RWPE2 (cell line): Measurements from ENCODE around the gene ZNF649.

Experiments used
- ATAC-seq: fragments of 200-7000 bp; cut with Tn5 transposase; 3 replicates; pipeline ENCODE4 v1.9.1; 2021; ENCODE audit warnings: low read depth
- DNase-seq: peaks from one replicate; pipeline ENCODE4 v3.0.0-alpha.2; 2020; ENCODE audit warnings: low spot score
- H3K27ac ChIP-seq: fragments of 450-650 bp; 2 replicates; pipeline ENCODE4 v1.5.1; 2017; ENCODE audit warnings: mild to moderate bottlenecking; ENCODE audit not compliant: poor library complexity, severe bottlenecking
- H3K27me3 ChIP-seq: fragments of 250-450 bp; sonication (Bioruptor Pico); 2 replicates; pipeline ENCODE4 v1.5.1; 2021; ENCODE audit warnings: mild to moderate bottlenecking, moderate library complexity; ENCODE audit not compliant: insufficient read depth, poor library complexity, severe bottlenecking
- H3K36me3 ChIP-seq: fragments of 250-450 bp; sonication (Bioruptor Pico); 2 replicates; pipeline ENCODE4 v1.5.1; 2020; ENCODE audit warnings: low read depth, mild to moderate bottlenecking, moderate library complexity
- H3K4me1 ChIP-seq: fragments of 250-450 bp; sonication (Bioruptor Pico); 2 replicates; pipeline ENCODE4 v1.5.1; 2021; ENCODE audit warnings: mild to moderate bottlenecking, moderate library complexity; ENCODE audit not compliant: insufficient read depth, poor library complexity, severe bottlenecking
- H3K4me3 ChIP-seq: fragments of 250-450 bp; sonication (Bioruptor Pico); 2 replicates; pipeline ENCODE4 v1.5.1; 2021; ENCODE audit warnings: mild to moderate bottlenecking, moderate library complexity; ENCODE audit not compliant: severe bottlenecking
- H3K9me3 ChIP-seq: fragments of 250-450 bp; sonication (Bioruptor Pico); 2 replicates; pipeline ENCODE4 v1.5.1; 2021; ENCODE audit warnings: mild to moderate bottlenecking, moderate library complexity; ENCODE audit not compliant: severe bottlenecking
- TF ChIP-seq, protein P1 (sequence below): fragments of 450-650 bp; IDR thresholded peaks from one replicate; pipeline ENCODE4 v1.5.1; 2017; ENCODE audit warnings: mild to moderate bottlenecking, moderate library complexity; ENCODE audit not compliant: poor library complexity, severe bottlenecking

ZNF649 gene

DNA sequence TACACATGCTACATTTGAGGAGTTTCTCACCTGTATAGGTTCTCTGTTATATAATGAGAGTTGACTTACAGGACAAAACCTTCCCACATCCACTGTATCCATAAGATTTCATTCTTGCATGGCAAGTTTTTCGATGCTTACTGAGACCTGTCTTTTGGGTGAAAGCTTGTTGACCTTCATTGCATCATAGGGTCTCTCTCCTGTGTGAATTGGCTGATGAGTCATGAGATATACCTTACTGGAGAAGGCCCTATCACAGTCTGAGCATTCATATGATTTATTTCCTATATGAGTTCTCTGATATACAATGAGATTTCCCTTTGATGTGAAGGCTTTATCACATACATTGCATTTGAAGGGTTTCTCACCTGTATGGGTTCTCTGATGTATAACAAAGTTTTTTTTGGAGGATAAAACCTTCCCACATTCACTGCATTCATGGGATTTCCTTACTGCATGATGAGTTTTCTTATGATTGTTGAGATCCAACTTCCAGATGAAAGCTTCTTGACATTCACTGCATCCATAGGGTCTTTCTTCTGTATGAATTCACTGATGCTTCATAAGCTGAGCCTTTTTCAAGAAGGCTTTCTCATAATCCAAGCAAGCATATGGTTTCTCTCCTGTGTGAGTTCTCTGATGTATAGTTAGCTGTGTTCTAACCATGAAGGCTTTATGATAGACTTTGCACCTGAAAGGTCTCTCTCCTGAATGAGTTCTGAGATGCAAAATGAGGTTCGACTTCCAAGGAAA lies 42.8 kb downstream of the ZNF649 start:
- H3K36me3 ChIP-seq: no peaks in the 10 kb centered on the region
- no peaks in the 10 kb centered on the region for H3K27me3 ChIP-seq
- TF ChIP-seq, protein P1, sequence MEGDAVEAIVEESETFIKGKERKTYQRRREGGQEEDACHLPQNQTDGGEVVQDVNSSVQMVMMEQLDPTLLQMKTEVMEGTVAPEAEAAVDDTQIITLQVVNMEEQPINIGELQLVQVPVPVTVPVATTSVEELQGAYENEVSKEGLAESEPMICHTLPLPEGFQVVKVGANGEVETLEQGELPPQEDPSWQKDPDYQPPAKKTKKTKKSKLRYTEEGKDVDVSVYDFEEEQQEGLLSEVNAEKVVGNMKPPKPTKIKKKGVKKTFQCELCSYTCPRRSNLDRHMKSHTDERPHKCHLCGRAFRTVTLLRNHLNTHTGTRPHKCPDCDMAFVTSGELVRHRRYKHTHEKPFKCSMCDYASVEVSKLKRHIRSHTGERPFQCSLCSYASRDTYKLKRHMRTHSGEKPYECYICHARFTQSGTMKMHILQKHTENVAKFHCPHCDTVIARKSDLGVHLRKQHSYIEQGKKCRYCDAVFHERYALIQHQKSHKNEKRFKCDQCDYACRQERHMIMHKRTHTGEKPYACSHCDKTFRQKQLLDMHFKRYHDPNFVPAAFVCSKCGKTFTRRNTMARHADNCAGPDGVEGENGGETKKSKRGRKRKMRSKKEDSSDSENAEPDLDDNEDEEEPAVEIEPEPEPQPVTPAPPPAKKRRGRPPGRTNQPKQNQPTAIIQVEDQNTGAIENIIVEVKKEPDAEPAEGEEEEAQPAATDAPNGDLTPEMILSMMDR: no peak
- peaks cover 27% of the 10 kb centered on the region for H3K9me3 ChIP-seq
- ATAC-seq: no peak
- no peak for DNase-seq
- no peak overlapping the region for H3K4me3 ChIP-seq
- H3K4me1 ChIP-seq: no peaks in the 10 kb centered on the region
- H3K27ac ChIP-seq: no peak overlapping the region
